NCI-H2081 treated with DMSO at 0.1 percent for 48 hours (cell line): ENCODE measurements around the gene NCS1.

Source experiments
- DNase-seq: peaks from one replicate; lab custom pipeline; 2025; lab: John Stamatoyannopoulos, UW

Gene NCS1

DNA sequence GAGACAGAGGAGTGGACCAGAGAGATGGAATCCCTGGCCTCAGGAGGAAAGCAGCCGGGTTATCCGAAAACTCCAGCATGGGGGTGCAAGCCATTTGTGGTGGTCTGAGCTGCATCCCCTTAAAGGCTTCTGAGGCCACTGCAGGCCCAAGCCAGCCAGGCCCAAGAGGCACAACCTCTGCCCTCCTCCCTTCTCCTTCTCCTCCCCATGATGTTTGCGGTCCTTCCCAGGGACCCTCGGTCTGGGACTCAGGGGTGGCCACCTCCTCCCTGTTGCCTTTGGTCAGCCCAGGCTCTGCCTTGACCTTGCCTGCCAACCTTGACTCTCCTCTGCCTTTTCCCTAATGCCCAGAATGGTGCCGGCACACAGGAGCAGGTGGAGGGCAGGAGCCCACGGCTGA, 4.6 kb downstream of the NCS1 start:
- DNase-seq = no peak

- DNase-seq = no peak
Observed at GRCh38 chr9:130177898-130178805, 5.9 kb downstream of the NCS1 start.

GRCh38 chr9:130179331-130179907, 7.2 kb downstream of the NCS1 start:
- no peak for DNase-seq

GRCh38 chr9:130180516-130180915, 8.3 kb downstream of the NCS1 start:
- DNase-seq = no peak

- no peak for DNase-seq
Observed at GRCh38 chr9:130181678-130182380, 9.6 kb downstream of the NCS1 start.

DNA sequence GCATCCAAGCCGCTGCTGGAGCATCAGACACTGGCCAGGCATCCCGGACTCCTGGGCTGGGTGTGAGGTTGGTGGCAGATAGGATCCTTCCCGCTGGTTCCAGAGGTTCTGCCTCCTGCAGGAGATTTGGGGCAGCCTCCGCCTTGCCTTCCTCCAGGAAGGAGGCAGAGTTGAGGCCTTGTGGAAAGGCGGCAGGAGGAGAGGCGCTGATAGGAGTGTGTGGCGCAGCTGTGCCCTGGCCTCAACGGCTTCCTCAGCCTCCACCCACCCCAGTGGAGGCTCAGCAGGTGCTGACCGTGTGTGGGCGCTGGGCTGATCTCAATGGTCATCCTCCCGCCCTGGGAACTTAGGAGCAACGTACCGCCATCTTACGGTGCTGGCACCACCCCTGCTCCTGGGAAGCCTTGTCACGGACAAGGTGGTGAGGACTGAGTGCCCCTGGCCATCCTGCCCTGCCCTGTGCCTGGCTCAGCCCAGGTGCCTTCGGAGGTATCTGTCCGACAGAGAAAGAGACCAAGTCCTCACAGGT, 10.2 kb downstream of the NCS1 start:
- no peak for DNase-seq

- no peak for DNase-seq
Observed at GRCh38 chr9:130183133-130183762, 11.0 kb downstream of the NCS1 start.

GRCh38 chr9:130185017-130185416, 12.8 kb downstream of the NCS1 start:
- no peak for DNase-seq

- DNase-seq = no peak
Observed at GRCh38 chr9:130185490-130186031, 13.4 kb downstream of the NCS1 start.

GRCh38 chr9:130186051-130186450, 13.8 kb downstream of the NCS1 start:
- no peak for DNase-seq

GRCh38 chr9:130186839-130187522, 14.8 kb downstream of the NCS1 start:
- DNase-seq = no peak

DNA sequence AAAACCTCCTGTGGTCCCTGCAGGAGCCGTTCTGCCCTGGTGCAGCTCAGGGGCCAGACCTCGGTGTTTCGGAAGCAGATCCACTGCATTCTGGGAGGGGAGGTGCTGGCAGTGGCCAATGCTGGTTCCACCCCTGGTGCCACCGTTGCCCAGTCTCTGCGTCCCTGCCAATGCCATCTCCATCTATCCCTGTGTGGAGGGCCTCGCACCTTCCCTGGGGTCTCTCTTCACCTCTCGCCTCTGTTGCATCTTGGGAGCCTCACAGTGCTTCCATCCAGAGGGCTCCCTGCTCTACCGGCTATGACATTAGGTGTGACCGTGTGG, 15.3 kb downstream of the NCS1 start:
- DNase-seq = no peak

- no peak for DNase-seq
Observed at GRCh38 chr9:130188860-130189481, 16.8 kb downstream of the NCS1 start.

DNA sequence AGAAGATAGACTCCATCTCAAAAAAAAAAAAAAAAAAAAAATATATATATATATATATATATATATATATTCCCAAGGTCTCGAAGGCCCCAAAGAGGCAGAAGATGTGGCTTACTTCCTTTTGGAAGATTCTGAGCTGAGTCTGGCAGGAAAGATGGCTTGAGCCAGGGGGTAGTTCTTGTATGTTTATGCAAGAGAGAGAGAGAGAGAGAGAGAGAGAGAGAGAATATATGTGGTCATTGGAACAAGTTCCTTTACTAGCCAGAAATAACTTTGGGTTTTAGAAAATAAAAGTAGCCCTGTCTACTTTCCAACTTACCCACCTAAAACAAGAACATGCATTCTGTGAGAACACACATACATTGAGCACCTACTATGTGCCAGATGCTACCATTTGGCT, 17.6 kb downstream of the NCS1 start:
- DNase-seq = no peak

- DNase-seq = no peak
Observed at GRCh38 chr9:130191068-130191748, 19.0 kb downstream of the NCS1 start.

- DNase-seq = no peak
Observed at GRCh38 chr9:130191749-130192120, 19.5 kb downstream of the NCS1 start.

DNA sequence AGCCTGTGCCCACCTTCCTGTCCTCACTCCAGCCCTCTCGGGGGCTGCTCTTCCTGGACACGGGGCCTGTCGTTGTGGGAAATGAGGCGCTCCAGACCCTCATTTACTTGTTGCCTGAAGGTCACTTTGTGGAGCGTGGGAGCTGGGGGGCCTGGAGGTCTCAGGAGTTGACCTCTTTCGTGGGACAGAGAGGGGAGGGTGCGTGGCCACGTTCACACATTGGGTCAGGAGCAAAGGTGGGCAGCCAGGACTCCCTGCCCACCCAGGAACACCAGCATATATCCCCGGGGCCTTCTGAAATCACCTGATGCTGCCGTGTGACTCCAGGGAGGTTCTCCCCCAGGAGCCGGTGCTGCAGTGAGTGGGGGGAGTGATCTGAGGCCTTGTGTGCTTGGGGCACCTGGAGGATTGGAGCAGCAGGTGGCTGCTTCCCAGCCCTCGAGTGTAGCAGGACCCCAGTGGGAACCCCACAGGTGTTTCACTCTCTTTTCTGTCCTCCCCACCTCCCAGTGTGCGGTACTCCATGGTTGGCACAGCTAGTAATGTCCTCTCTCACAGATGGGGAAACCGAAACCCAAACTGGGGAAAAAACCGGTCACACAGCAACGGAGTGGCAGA, 20.3 kb downstream of the NCS1 start:
- DNase-seq = no peak

DNA sequence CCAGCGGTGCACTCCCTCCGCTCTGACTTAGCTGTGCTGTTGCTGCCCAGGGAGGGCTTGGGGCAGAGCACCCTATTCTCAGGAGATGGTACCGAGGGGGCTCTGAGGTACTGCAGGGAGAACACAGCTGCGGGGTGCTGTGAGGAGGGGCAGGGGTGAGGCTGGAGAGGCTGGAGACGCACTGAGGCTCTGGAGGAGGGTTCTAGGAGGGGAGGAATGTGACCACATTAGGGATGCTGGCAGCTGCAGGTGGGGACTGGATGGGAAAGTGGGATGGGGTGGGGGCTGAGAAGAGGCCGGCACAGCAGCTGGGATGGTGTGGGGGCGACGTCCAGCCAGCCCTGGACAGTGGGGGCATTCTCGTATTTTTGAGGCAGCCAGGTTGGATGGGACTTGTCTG, 20.9 kb downstream of the NCS1 start:
- no peak for DNase-seq

GRCh38 chr9:130193531-130194377, 21.6 kb downstream of the NCS1 start:
- DNase-seq = no peak
